ENCODE results near the gene UBA6.
A peak's percentile ranks its signal among the peaks of the same experiment; 100 is the strongest.

UBA6 gene

DNA sequence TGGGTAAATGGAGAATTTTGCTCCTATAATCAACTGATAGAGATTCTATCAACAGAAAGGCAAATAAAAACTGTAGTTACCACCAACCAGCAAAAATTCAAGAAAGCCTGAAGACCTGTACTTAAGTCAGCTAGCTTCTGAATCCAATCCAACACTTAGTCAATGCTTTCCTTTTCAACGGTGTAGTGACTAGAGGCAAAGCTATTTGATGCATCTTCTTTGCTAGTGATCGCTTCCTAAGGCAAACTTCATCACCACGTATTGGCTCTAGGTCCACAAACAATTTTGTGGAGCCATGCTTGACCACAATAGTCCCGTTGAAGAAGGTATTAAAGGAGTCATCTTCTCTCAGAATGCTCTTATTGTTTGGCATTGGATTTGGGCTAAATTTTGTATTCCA is 25.0 kb upstream of the UBA6 start:
- no peak overlapping the region for H3K4me3 ChIP-seq (ENCODE audit: low read length, poor library complexity, severe bottlenecking)
- H3K79me2 ChIP-seq (ENCODE audit: insufficient read depth, low read length) = no peaks in the 10 kb centered on the region
- TF ChIP-seq, protein P1, sequence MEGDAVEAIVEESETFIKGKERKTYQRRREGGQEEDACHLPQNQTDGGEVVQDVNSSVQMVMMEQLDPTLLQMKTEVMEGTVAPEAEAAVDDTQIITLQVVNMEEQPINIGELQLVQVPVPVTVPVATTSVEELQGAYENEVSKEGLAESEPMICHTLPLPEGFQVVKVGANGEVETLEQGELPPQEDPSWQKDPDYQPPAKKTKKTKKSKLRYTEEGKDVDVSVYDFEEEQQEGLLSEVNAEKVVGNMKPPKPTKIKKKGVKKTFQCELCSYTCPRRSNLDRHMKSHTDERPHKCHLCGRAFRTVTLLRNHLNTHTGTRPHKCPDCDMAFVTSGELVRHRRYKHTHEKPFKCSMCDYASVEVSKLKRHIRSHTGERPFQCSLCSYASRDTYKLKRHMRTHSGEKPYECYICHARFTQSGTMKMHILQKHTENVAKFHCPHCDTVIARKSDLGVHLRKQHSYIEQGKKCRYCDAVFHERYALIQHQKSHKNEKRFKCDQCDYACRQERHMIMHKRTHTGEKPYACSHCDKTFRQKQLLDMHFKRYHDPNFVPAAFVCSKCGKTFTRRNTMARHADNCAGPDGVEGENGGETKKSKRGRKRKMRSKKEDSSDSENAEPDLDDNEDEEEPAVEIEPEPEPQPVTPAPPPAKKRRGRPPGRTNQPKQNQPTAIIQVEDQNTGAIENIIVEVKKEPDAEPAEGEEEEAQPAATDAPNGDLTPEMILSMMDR (conservative IDR thresholded peaks at IDR 0.05; ENCODE audit: low read length) = no peak
- no peak for TF ChIP-seq EZH2phosphoT487 (IDR thresholded peaks at IDR 0.05; ENCODE audit: borderline replicate concordance)
- H3K4me1 ChIP-seq (ENCODE audit: insufficient read depth, low read length, poor library complexity, severe bottlenecking) = no peaks in the 10 kb centered on the region
- no peak overlapping the region for H3K4me2 ChIP-seq (ENCODE audit: low read depth, low read length, poor library complexity, severe bottlenecking)
- H3K9me2 ChIP-seq (replicated peaks; ENCODE audit: low read depth, low read length) = no peaks in the 10 kb centered on the region
- no peaks in the 10 kb centered on the region for H3K9me3 ChIP-seq (ENCODE audit: insufficient read depth, low read depth, low read length)
- no peak overlapping the region for H2AFZ ChIP-seq (ENCODE audit: low read length)
- H3K27me3 ChIP-seq (ENCODE audit: insufficient read depth, low read length, poor library complexity, severe bottlenecking) = no peaks in the 10 kb centered on the region
- no peaks in the 10 kb centered on the region for H4K20me1 ChIP-seq (ENCODE audit: insufficient read depth, low read length, poor library complexity, severe bottlenecking)
- peaks cover 10% of the 10 kb centered on the region; the same call in 1 of the 2 replicates for H3K36me3 ChIP-seq (ENCODE audit: insufficient read depth, low read length)
- no peaks in the 10 kb centered on the region for H3F3A ChIP-seq (ENCODE audit: low read depth)
- H3K9ac ChIP-seq (ENCODE audit: low read depth, low read length, poor library complexity, severe bottlenecking) = no peak overlapping the region

DNA sequence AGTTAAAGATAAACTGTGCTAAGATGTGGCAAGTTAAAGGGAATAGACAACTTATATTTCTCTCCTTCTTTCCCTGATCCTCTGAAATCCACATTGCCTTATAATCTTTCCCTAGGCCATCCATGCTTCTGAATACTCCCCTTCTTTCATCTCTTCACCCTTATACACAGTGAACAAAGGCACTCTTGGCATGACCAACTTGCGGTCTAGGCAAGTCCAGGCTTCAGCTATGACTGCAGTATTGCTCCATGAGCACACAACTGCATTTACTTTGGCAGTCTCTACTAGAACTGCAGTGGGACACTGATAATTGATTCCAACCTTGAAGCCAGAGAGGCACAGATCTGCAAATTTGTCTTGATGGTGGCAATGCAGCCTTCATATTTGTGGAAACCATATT is 24.2 kb upstream of the UBA6 start:
- Histone ChIP-seq H3K4me3 (ENCODE audit: low read length, poor library complexity, severe bottlenecking) (no peak overlapping the region), H3K36me3 (ENCODE audit: insufficient read depth, low read length) (peaks cover 11% of the 10 kb centered on the region; the same call in 1 of the 2 replicates), H4K20me1 (ENCODE audit: insufficient read depth, low read length, poor library complexity, severe bottlenecking) (no peaks in the 10 kb centered on the region), H3K79me2 (ENCODE audit: insufficient read depth, low read length) (no peaks in the 10 kb centered on the region), H3K9me2 (replicated peaks; ENCODE audit: low read depth, low read length) (no peaks in the 10 kb centered on the region), H2AFZ (ENCODE audit: low read length) (no peak overlapping the region), H3F3A (ENCODE audit: low read depth) (no peaks in the 10 kb centered on the region), H3K4me2 (ENCODE audit: low read depth, low read length, poor library complexity, severe bottlenecking) (no peak overlapping the region), H3K4me1 (ENCODE audit: insufficient read depth, low read length, poor library complexity, severe bottlenecking) (no peaks in the 10 kb centered on the region), H3K9ac (ENCODE audit: low read depth, low read length, poor library complexity, severe bottlenecking) (no peak overlapping the region), H3K27me3 (ENCODE audit: insufficient read depth, low read length, poor library complexity, severe bottlenecking) (no peaks in the 10 kb centered on the region), H3K9me3 (ENCODE audit: insufficient read depth, low read depth, low read length) (no peaks in the 10 kb centered on the region)
- no peak for TF ChIP-seq EZH2phosphoT487 (IDR thresholded peaks at IDR 0.05; ENCODE audit: borderline replicate concordance)
- TF ChIP-seq, protein P1 (conservative IDR thresholded peaks at IDR 0.05; ENCODE audit: low read length) = no peak

DNA sequence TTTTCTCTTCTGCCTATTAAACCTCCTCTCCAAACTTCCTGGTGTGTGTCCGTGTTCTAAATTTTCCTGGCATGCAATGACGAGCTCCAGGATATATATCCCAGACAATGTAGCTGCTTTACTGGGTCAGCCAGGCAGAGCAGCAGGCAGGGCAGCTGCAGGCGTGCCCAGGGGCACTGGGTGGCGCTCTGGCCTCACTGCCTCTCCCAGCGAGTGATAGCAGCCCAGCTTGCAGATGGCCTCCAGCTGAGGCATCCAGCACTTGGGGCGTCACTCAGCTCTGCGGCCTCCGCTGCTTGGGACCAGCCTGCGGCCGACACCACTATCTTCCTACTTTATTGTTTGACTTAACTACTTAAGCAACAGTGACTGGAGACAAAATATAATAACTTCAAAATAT is 23.0 kb upstream of the UBA6 start:
- no peaks in the 10 kb centered on the region for H4K20me1 ChIP-seq (ENCODE audit: insufficient read depth, low read length, poor library complexity, severe bottlenecking)
- no peaks in the 10 kb centered on the region for H3K9me2 ChIP-seq (replicated peaks; ENCODE audit: low read depth, low read length)
- H3F3A ChIP-seq (ENCODE audit: low read depth) = no peaks in the 10 kb centered on the region
- H3K27me3 ChIP-seq (ENCODE audit: insufficient read depth, low read length, poor library complexity, severe bottlenecking) = no peaks in the 10 kb centered on the region
- H3K79me2 ChIP-seq (ENCODE audit: insufficient read depth, low read length) = no peaks in the 10 kb centered on the region
- H3K4me3 ChIP-seq (ENCODE audit: low read length, poor library complexity, severe bottlenecking) = no peak overlapping the region
- no peaks in the 10 kb centered on the region for H3K9me3 ChIP-seq (ENCODE audit: insufficient read depth, low read depth, low read length)
- no peak overlapping the region for H3K9ac ChIP-seq (ENCODE audit: low read depth, low read length, poor library complexity, severe bottlenecking)
- H3K4me1 ChIP-seq (ENCODE audit: insufficient read depth, low read length, poor library complexity, severe bottlenecking) = no peaks in the 10 kb centered on the region
- TF ChIP-seq, protein P1 (conservative IDR thresholded peaks at IDR 0.05; ENCODE audit: low read length) = peak; percentile 24; the same call in 1 of the 2 replicates
- no peak for TF ChIP-seq EZH2phosphoT487 (IDR thresholded peaks at IDR 0.05; ENCODE audit: borderline replicate concordance)
- H3K36me3 ChIP-seq (ENCODE audit: insufficient read depth, low read length) = peaks cover 11% of the 10 kb centered on the region; the same call in 1 of the 2 replicates
- no peak overlapping the region for H2AFZ ChIP-seq (ENCODE audit: low read length)
- H3K4me2 ChIP-seq (ENCODE audit: low read depth, low read length, poor library complexity, severe bottlenecking) = no peak overlapping the region
